HG03378 (cell line): ENCODE data around the gene SARM1.
"Not testable (repeated sequence)": the region's sequence is repeated elsewhere in the genome, so short reads cannot be mapped to it uniquely, and the experiment has no call there.

Source experiments
- ATAC-seq: cut with Tn5 transposase; IDR thresholded peaks from one replicate; pipeline ENCODE4 v1.9.1; 2021; ENCODE audit warnings: mild to moderate bottlenecking, moderate library complexity; ENCODE audit not compliant: unreplicated experiment

The SARM1 gene

GRCh38 chr17:28371245-28372202 lies at the start of gene SARM1:
TSS of gene SARM1 (plus strand) at chr17:28371694. CDS start at chr17:28372033, 339 bp downstream.
- ATAC-seq = peak; percentile 50

GRCh38 chr17:28324267-28324745 lies 47.2 kb upstream of the SARM1 start:
- ATAC-seq = no peak

- ATAC-seq = no peak
Measured at GRCh38 chr17:28324781-28325180, 46.7 kb upstream of the SARM1 start.

- no peak for ATAC-seq
Measured at GRCh38 chr17:28325211-28325610, 46.3 kb upstream of the SARM1 start.

GRCh38 chr17:28326114-28326513 lies 45.4 kb upstream of the SARM1 start:
- no peak for ATAC-seq

GRCh38 chr17:28327031-28327607 lies 44.4 kb upstream of the SARM1 start:
- ATAC-seq = no peak

- ATAC-seq = no peak
Measured at GRCh38 chr17:28327709-28328108, 43.8 kb upstream of the SARM1 start.

- ATAC-seq = no peak
Measured at GRCh38 chr17:28328325-28328724, 43.2 kb upstream of the SARM1 start.

GRCh38 chr17:28330671-28331070 lies 40.8 kb upstream of the SARM1 start:
- no peak for ATAC-seq

- no peak for ATAC-seq
Measured at GRCh38 chr17:28331891-28332420, 39.5 kb upstream of the SARM1 start.

- no peak for ATAC-seq
Measured at GRCh38 chr17:28333083-28333746, 38.3 kb upstream of the SARM1 start.

GRCh38 chr17:28334171-28334570 lies 37.3 kb upstream of the SARM1 start:
- no peak for ATAC-seq

GRCh38 chr17:28334666-28335200 lies 36.8 kb upstream of the SARM1 start:
- ATAC-seq = no peak

- ATAC-seq = peak; percentile 95
Measured at GRCh38 chr17:28335201-28335958, 36.1 kb upstream of the SARM1 start, which contains the start of the genes IFT20 and TNFAIP1. TSS of gene IFT20 (minus strand) at chr17:28335472. CDS start at chr17:28331985, 3,487 bp downstream. TSS of gene TNFAIP1 (plus strand) at chr17:28335761. CDS start at chr17:28339522, 3,761 bp downstream.

- no peak for ATAC-seq
Measured at GRCh38 chr17:28335959-28336871, 35.3 kb upstream of the SARM1 start.

- no peak for ATAC-seq
Measured at GRCh38 chr17:28338056-28338768, 33.3 kb upstream of the SARM1 start.

- ATAC-seq = not testable (repeated sequence)
Measured at GRCh38 chr17:28338769-28339212, 32.7 kb upstream of the SARM1 start.

GRCh38 chr17:28339431-28339830 lies 32.1 kb upstream of the SARM1 start:
- ATAC-seq = no peak
